WERI-Rb-1 (cell line): ENCODE results near the gene MYOC.
A peak's percentile ranks its signal among the peaks of the same experiment; 100 is the strongest.
"Not testable (repeated sequence)": the region's sequence is repeated elsewhere in the genome, so short reads cannot be mapped to it uniquely, and the experiment has no call there.

Experiments
- DNase-seq: peaks from one replicate; pipeline ENCODE4 v3.0.0-alpha.2; 2020
- H3K27ac ChIP-seq: fragments of 250-450 bp; sonication (Bioruptor Pico); 2 replicates; pipeline ENCODE4 v1.5.1; 2020; ENCODE audit warnings: mild to moderate bottlenecking, moderate library complexity
- H3K27me3 ChIP-seq: fragments of 250-450 bp; sonication (Bioruptor Pico); 2 replicates; pipeline ENCODE4 v1.5.1; 2021; ENCODE audit warnings: mild to moderate bottlenecking, low read depth, moderate library complexity; ENCODE audit not compliant: insufficient read depth, severe bottlenecking
- H3K36me3 ChIP-seq: fragments of 250-450 bp; sonication (Bioruptor Pico); 2 replicates; pipeline ENCODE4 v1.5.1; 2020; ENCODE audit warnings: mild to moderate bottlenecking, moderate library complexity
- H3K4me3 ChIP-seq: 2 replicates; pipeline ENCODE4 v1.5.1; 2011; ENCODE audit warnings: low read depth, mild to moderate bottlenecking, control low read depth, low read length
- H3K9me3 ChIP-seq: fragments of 250-450 bp; sonication (Bioruptor Pico); 2 replicates; pipeline ENCODE4 v1.5.1; 2021; ENCODE audit warnings: mild to moderate bottlenecking, moderate library complexity; ENCODE audit not compliant: severe bottlenecking
- CTCF ChIP-seq: IDR thresholded peaks from 2 replicates; pipeline ENCODE4 v1.5.1; 2011; ENCODE audit warnings: low read depth, mild to moderate bottlenecking, control low read depth, inconsistent platforms, low read length

MYOC gene

GRCh38 chr1:171663854-171664575, 11.5 kb upstream of the MYOC start:
- TF ChIP-seq CTCF = no peak
- Histone ChIP-seq H3K4me3 (no peak overlapping the region), H3K27ac (no peak overlapping the region; the same call in 1 of the 2 replicates), H3K36me3 (no peaks in the 10 kb centered on the region), H3K9me3 (no peaks in the 10 kb centered on the region), H3K27me3 (no peaks in the 10 kb centered on the region)
- peak; percentile 61 for DNase-seq

- Histone ChIP-seq H3K4me3 (no peak overlapping the region), H3K27me3 (no peaks in the 10 kb centered on the region), H3K9me3 (no peaks in the 10 kb centered on the region), H3K36me3 (no peaks in the 10 kb centered on the region), H3K27ac (peak overlapping the region; percentile 2; the same call in 1 of the 2 replicates)
- no peak for TF ChIP-seq CTCF
- no peak for DNase-seq
Observed at GRCh38 chr1:171663036-171663853, 10.8 kb upstream of the MYOC start.

- Histone ChIP-seq H3K27ac (no peak overlapping the region), H3K36me3 (no peaks in the 10 kb centered on the region), H3K27me3 (no peaks in the 10 kb centered on the region), H3K4me3 (no peak overlapping the region), H3K9me3 (no peaks in the 10 kb centered on the region)
- no peak for DNase-seq
- no peak for TF ChIP-seq CTCF
Observed at GRCh38 chr1:171661076-171661650, 8.7 kb upstream of the MYOC start.

- H3K4me3 ChIP-seq, H3K27ac ChIP-seq, H3K9me3 ChIP-seq, H3K27me3 ChIP-seq, H3K36me3 ChIP-seq, DNase-seq: not testable (repeated sequence)
Observed at GRCh38 chr1:171656206-171656605, 3.7 kb upstream of the MYOC start.

GRCh38 chr1:171655746-171656116, 3.2 kb upstream of the MYOC start:
- Histone ChIP-seq H3K36me3 (no peaks in the 10 kb centered on the region), H3K9me3 (no peaks in the 10 kb centered on the region), H3K4me3 (no peak overlapping the region), H3K27ac (no peak overlapping the region), H3K27me3 (no peaks in the 10 kb centered on the region)
- no peak for TF ChIP-seq CTCF
- no peak for DNase-seq
